HG02870 (cell line): ENCODE measurements around the gene RHBDF1.
A peak's percentile ranks its signal among the peaks of the same experiment; 100 is the strongest.

Experiments
- ATAC-seq: cut with Tn5 transposase; IDR thresholded peaks from one replicate; pipeline ENCODE4 v1.9.1; 2021; ENCODE audit warnings: mild to moderate bottlenecking, moderate library complexity; ENCODE audit not compliant: unreplicated experiment

Gene RHBDF1

DNA sequence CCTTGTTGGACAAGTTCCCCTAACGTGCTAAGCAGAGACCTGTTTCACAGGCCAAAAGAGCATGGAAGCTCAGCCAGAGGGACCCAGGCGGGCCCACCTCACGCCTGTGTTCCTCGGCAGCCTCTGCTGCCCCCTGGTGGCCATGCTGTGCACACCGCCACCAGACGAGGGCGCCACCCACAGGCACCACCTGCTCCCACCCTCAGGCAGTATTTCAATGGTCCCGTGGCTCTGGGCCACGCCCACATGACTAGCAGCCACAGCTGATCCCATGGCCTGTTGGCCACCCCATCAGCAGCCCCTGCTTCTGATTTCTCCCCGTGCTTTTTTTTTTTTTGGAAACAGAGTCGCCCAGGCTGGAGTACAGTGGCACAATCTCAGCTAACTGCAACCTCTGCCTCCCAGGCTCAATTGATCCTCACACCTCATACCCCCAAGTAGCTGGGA is 24.5 kb upstream of the RHBDF1 start:
- peak; percentile 48 for ATAC-seq

DNA sequence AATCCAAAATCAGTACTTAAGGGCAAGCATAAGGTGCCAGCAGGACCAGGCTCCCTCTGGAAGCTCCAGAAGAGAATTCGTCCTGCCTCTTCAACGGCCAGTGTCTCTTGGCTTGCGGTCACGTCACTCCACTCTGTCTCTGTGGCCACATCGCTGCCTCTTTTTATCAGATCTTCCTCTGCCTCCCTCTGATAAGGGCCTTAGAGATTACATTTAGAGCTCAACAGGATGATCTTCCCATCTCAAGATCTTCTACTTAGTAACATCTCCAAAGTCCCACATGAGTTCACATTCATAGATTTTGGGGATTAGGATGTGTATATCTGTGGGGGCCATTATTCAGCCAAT is 22.5 kb upstream of the RHBDF1 start:
- ATAC-seq: no peak

DNA sequence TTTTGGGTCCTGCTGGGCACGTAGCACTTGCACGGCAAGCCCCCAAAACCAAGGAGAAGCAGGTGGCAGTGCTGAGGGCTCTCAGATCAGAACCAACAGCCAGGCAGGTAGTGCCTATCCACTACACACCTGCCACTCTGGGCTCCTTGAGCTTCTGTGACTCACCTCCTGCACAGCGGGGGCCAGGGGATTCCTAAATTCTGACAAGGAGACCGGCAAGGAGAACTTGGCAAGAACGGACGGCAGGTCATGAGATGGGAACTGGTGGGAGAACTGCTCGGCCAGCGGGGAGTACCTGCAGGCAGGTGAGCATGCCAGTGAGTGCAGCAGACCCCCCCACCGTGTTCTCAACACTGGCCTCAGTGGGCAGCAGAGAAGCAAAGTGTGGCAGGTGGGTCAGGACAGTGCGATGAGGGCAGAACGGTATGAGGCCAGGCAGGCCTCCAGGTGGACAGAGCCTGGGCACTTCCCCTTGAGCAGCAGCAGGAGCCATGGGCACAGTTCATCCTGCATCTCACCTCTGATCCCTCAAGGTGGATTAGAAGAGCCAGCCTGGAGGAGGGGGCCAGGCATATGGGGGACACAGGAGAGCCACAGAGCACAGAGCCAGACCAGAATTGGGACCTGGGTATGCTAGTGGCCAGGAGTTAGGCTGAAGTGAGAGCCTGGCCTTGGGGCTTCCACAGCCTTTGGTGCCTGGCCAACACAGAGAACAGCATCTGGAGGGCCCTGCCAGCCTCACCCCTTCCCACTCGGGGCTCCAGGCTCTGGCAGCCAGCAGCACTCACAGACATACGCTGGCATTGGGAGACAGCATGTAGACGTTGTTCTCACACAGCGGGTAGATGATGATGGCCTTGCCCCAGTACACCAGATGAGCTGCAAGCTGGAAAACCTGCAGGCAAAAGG is 20.3 kb upstream of the RHBDF1 start:
- ATAC-seq: no peak

DNA sequence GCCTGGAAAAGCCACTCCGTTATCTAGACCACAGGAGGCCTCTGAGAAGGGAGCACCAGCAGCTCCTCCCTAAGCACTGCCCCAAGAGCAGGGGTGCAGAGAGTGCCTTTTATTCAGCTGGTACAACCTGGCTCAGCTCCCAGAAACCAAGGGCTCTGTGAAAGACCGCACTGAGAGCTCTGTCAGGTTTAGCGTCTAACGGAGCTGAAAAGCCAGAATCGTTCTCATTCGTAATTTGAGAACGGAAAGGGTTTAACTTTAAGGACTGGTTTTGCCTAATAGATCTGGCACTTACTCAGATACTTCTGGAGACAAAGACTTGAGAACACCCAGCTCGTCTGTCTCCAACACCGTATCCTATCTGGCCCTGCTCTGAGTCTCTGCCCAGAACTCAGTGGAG is 19.1 kb upstream of the RHBDF1 start:
- no peak for ATAC-seq

DNA sequence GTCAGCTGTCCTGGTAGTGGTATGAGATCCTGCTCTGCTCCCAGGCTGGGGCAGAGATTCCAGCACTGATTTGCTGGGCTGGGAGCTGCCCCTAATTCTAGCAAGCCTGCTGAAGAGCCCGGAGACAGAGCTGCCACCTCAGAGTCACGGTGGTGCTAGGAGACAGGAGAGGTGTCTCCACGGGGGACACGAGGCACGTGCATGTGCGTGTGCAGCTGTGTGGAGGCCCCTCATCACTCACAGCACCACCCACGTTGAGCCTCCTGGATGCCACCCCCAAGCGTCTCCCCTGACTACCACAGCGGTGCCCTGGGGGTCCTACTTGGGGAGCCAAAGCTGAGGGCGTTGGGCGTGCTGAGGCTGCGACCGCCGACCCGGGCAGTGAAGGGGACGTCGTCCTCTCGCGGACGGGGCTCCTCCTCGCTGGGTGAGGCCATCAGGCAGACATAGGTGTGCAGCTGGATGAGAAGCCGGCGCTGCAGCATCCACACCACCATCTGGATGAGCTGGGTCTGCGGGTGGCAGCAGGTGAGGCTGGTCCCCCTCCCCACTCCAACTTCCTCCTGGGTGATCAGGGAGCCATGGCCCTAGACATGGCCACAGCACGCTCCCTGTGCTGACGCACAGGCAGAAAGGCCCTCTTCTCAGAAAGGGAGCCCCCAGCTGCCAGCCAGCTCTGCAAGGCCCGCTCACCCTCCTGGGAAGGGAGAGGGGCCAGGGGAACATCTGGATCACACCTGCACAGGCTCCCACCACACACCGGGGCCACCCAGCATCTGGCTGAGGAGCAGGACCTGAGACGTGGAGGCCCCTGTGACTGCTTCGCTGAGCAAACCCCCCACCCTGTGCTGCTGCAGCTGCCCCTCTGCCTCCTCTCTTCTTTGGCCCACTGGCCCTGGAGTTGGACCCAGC is 17.2 kb upstream of the RHBDF1 start:
- no peak for ATAC-seq

DNA sequence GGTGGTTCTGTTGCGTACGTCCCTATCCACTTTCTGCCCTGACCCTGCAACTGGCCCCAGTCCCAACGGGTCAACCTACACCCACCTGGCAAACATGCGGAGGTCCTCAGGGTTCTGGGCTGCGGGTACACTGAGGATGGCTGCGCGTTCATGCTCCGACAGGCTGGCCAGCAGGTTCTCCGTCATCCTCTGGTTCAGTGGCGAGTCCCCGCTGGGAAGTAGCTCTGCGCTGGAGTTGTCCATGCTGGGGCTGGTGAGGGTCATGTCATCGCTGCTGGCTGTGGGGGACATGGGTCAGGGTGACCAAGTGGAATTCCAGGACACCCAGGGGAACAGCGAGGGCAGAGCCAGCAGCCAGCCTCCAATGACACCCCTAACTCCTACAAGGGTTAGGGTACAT is 16.2 kb upstream of the RHBDF1 start:
- no peak for ATAC-seq

DNA sequence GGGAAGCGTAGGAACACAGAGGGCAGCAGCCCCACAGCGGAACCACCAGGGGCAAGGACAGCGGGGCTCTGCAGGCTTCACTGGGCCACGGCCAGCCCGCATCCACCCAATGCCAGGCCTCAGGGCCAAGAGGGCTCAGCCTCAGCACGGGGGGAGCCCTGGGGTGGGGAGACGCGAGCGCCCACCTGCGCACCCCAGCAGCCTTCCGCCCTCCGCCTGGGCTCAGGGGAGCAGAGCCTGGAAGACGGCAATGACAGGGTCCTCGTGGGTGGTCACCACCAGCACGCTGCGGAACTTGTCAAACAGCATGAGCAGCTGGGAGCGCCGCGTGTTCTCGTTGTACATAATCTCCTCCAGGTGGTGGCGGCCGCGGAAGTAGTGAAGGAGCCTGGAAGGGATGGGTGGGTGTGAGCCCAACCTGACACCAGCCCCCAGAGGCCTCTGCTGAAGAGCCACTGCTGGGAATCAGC is 14.1 kb upstream of the RHBDF1 start:
- ATAC-seq: no peak

DNA sequence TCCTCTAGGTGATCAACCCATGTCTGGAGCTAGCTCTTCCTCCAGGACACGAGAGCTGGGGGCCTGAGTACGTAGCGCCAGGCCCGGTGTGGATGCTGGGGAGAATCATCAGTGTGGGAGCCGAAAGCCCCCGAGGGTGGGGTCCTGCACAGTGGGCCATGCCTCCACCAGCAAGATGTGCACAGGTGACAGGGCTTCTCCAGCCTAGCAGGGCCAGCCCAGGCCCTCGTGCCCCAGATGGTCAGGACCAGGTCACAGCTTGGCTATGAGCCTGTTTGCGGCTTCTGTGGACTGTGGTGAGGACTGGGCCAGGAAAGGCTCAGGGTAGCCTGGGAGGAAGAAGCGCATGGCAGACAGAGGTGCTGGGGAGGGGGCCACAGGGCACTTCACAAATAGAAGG is 13.4 kb upstream of the RHBDF1 start:
- no peak for ATAC-seq

DNA sequence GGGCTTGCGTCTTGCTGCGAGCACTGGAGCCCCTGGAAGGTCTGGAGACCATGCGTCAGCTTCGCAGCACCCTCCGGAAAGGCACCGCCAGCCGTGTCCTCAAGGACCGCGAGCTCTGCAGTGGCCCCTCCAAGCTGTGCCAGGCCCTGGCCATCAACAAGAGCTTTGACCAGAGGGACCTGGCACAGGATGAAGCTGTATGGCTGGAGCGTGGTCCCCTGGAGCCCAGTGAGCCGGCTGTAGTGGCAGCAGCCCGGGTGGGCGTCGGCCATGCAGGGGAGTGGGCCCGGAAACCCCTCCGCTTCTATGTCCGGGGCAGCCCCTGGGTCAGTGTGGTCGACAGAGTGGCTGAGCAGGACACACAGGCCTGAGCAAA is 13.0 kb upstream of the RHBDF1 start:
- no peak for ATAC-seq

DNA sequence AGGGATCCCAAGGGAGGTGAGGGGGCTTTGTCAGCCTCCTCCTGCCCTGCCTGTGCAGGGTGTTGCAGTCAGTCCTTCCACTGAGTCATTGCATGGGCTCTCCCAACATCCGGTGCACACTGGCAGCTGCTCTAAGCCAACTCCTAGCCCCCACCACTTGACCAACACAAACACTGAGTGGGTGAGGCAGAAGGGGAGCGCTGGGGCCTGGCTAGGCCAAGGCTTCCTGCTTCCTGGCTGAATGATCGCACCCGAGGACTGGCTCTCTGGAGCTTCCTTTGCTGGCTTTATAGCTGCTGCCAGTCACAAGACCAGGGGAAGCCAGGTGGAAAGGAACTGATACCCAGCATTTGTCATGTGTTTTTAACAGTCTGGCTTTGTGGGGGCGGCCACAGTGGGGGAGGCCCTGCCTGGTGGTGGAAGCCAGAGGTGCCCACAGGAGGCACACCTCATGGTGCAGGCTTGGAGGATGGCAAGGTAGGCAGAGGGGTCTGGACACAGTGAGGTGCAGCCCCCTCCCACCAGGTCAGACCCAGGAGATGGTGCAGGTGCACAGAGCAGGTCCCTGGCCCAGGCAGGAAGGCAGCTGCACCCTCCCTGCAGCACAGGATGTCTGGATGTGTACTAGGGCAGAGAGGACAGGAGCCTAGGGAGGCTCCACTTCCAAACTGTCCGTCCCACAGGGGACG is 12.4 kb upstream of the RHBDF1 start:
- ATAC-seq: no peak

DNA sequence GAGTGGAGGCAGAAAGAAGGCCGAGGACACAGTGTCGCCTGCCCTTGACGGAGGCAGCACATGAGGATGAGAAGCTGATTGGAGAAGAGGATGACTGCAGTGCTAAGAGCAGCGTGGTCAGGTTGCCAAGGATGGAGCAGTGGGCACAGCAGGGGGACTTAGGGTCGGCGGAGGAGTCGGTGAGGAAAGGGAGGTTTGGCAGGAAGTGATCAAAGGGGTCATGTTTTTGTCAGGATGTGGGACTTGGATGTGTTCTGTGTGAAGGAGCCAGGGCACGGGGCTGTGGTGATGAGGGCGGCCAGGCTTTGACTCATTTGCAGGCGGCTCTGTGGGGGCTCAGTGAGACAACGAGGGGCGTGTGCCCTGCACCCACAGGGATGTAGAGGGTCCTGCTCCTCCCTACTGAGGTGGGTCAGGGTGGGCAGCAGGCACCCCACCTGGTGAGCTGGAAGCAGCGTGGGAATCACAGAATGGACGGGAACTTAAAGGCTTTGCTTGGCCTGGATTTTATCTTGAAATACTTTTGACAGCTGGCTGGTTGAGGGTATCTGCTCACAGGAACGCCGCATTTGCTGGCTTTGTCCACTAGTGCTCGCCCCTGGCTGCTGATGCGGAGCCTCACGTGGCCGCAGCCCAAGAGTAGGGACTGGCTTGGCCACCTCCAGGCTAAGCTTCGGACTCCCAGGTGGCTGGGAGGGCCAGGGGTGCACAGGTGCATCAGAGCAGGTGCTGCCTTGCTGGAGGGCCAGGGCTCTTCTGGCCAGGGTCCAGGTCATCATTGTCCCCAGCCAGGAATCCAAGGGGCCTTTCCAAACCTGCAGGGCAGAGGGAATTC is 11.6 kb upstream of the RHBDF1 start:
- ATAC-seq: no peak

DNA sequence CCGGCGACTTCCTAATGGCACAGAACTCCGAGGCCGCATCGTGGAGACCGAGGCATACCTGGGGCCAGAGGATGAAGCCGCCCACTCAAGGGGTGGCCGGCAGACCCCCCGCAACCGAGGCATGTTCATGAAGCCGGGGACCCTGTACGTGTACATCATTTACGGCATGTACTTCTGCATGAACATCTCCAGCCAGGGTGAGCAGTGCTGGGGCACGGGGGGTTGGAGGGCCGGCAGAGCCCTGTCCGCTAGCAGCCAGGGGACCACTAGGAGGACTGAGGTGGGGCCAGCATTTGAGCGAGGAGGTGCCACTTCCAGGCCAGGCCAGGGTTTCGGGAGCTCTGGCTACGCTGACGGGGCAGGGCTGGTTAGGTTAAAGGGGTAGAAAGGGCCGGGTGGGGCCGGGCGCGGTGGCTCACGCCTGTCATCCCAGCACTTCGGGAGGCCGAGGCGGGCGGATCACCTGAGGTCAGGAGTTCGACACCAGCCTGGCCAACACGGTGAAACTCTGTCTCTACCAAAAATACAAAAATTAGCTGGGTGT is 10.7 kb upstream of the RHBDF1 start:
- ATAC-seq: no peak

DNA sequence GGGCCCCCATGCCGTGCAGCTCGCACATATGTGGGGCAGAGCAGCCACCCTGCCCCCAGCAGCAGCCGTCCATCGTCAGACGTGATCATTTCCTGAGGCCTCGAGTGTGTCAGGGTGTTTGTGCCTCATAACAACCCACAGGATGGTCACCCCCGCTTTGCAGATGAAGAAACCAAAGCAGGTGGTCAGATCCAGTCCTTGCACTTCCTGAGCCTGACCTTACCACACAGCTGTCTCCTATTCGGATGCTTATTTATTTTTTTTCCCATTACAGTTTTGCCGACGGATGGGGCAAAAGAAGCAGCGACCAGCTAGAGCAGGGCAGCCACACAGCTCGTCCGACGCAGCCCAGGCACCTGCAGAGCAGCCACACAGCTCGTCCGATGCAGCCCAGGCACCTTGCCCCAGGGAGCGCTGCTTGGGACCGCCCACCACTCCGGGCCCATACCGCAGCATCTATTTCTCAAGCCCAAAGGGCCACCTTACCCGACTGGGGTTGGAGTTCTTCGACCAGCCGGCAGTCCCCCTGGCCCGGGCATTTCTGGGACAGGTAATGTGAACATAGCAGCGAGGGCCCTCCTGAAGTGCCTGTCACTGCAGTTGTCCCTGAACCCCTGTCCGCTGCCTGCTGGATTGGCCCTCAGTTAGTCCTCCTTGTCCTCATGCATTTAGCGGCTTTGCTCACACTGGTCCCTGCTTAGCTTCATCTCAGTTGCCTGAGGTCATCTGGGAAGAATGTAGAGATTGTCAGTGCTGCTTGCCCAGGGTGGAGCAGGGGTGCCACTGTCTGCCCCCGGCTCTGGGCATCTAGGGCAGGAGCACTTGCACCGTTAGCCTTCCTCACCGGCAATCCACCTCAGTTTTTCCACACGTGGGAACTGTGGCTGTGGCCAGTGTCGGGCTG is 7.0 kb upstream of the RHBDF1 start:
- no peak for ATAC-seq

DNA sequence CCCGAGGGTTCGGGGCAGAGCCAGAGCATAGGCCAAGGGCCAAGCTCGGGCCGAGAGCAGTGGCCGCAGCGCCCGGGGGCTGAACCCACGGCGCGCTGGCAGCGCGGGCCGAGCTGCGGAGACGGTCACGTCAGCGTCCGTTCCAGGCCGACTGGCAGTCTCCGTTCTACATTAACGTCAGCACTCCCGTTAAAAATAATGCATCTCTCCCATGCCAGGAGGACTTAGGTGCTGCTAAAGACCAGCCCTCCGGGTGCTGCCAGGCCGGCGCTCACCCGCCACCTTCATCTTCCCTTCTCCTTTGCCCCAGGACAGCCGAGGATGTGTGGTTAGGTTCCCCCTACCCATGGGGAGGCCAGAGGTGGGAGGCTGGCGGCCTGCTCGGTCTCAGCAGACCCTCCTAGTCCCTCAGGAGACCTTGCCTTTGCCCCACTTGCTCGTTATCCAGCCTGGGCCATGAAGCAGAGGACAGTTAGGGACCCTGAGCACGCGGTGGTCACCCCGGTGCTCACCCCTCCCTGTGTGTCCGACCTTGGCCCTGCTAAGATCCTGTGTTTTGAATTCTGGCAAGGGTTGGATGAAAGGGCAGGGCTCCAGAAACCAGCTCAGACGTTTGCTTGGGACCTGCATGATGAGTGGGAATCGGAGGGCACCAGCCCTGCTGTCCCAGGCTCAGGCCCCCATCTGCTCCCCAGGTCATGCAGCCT is 6.2 kb upstream of the RHBDF1 start:
- no peak for ATAC-seq

DNA sequence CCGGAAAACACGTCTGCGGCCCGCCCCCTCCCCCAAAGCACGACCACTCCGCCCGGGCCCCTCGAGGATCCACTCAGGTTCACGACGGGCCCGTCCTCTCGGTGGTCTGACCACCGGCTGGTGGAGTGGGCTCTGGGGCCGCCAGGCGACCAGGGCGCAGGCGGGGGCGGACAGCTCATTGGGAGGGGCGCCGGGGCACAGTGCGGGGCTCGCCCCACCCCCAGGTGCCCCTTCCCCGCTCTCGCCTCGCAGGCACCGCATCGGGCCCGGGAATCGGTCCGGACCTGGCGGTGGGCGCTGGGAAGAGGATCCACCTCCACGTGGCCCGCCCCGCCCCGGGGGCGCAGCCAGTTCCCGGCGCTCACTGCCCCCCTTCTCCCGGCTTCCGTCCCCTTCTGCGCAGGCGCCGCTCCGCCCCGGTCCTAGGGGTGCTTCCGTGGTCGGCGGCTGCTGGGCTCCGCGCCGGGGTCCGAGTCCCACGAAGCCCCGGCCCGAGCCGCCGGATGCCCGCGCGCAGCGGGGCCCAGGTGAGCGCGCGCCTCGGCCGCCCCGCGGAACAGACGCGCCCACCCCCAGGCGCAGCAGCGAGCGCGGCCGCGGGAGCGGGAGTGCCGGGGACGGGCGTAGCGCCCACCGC is 5.5 kb upstream of the RHBDF1 start, which contains the start of gene MPG:
TSS of gene MPG (plus strand) at position 419 of the 637 bp plus-strand sequence. CDS start at position 504, 85 bp downstream.
- ATAC-seq: no peak

DNA sequence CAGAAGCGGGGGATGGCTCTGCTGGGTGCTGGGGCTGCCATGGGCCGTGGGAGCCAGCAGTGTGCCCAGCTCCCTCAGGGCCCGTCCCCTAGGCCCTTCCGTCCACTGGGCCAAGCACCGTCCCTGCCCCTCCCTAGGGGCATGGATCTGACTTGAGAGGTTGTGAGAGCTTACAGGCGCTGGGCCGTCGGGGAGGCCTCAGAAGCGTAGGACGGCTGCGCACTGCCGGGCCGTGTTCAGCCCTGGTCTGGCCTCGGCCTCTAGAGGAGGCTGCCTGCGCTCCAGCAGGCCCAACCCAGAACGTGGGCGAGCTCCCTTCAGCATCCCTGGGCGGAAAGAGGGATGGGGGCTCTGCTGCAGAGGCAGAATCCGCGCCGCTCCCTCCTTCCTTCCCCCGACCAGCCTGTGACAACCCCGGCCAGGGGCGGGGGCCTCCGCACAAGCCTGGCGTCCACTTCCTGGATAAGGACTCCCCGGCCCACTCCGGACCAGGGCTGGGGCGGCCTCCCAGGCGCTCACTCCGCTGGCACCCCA is 4.9 kb upstream of the RHBDF1 start:
- ATAC-seq: no peak

DNA sequence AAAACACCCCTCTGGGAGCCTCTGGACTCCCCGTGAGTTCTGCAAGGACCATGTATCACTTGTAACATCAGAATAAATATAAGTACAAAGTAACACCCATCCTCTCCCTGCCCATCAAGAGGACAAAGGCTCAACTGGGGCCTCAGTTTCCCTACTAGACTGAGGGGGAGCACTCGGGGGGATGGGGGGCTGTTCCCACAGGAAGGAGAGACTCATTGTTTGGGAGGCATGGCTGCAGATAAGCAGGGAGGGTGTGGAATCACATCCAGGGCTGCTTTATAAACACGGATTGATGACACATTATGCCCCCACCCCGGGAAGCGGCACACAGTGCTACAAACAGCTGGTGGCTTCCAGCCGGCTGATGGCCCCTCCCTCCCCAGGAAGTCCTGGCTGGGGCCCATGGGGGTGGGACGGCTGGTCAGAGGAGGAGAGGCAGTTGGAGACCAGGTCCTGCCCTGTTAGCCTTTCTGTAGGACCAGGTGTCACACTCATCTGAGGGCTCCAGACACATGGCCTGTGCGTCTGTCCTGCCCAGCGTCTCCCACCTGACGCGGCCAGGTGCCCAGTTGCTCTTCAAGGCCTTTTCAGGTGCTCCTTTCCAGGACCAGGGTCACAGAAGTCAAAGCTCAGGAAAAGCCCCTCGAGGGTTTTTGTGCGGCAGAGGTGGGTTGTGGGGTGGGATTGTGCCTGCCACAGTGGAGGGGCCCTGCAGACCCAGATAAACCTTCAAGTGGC is 4.3 kb upstream of the RHBDF1 start:
- no peak for ATAC-seq
